Measurements from ENCODE around the gene RHEX.

Gene RHEX

GRCh38 chr1:206116191-206116872 is 63.4 kb downstream of the RHEX start:
- no peak for DNase-seq (ENCODE audit: low read depth)

DNA sequence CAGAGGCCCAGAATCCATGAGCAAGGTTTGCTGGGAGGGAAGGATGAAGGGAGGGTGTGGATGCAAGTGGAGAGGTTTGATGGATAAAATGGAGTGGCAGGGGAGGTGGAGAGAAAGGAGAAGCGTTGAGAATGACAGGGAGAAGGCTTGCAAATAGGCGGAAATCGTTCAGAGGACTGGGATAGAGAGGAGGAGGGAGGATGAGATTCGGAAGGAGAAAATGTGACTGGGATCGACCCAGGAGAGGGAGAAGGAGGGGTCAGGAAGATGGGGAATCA is 63.8 kb downstream of the RHEX start:
- no peak for DNase-seq (ENCODE audit: low read depth)

GRCh38 chr1:206117151-206117948 is 64.4 kb downstream of the RHEX start, which contains the start of gene AVPR1B:
Gene AVPR1B (minus strand): TSS chr1:206117388. CDS start chr1:206116890, 498 bp downstream.
- no peak for DNase-seq (ENCODE audit: low read depth)

- DNase-seq (ENCODE audit: low read depth): no peak
Observed at GRCh38 chr1:206120406-206120805, 67.4 kb downstream of the RHEX start.

DNA sequence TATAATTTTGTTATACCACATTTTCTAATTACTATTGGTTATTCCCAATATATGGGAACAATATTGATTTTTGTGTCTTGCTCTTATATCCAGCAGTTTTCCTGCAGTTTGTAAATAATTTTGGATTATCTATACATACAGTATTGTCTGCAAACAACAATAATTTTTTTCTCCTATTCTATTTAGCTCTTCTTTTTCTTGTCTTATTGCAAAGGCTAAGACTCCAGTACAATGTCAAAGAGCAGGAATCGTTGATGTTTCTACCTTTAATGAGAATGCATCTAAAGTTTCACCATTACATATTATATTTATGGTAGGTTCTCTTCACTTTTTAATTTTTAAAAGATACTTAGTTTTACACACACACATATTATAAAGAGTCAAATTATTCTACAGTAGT is 68.3 kb downstream of the RHEX start:
- DNase-seq (ENCODE audit: low read depth): no peak

GRCh38 chr1:206122686-206123085 is 69.7 kb downstream of the RHEX start:
- no peak for DNase-seq (ENCODE audit: low read depth)

GRCh38 chr1:206125346-206125745 is 72.4 kb downstream of the RHEX start:
- no peak for DNase-seq (ENCODE audit: low read depth)

GRCh38 chr1:206127336-206127735 is 74.4 kb downstream of the RHEX start:
- no peak for DNase-seq (ENCODE audit: low read depth)

GRCh38 chr1:206128196-206128595 is 75.2 kb downstream of the RHEX start:
- DNase-seq (ENCODE audit: low read depth): no peak

- no peak for DNase-seq (ENCODE audit: low read depth)
Observed at GRCh38 chr1:206131037-206131436, 78.1 kb downstream of the RHEX start.

GRCh38 chr1:206133751-206134415 is 80.9 kb downstream of the RHEX start:
- no peak for DNase-seq (ENCODE audit: low read depth)

- no peak for DNase-seq (ENCODE audit: low read depth)
Observed at GRCh38 chr1:206135248-206135647, 82.3 kb downstream of the RHEX start.

DNA sequence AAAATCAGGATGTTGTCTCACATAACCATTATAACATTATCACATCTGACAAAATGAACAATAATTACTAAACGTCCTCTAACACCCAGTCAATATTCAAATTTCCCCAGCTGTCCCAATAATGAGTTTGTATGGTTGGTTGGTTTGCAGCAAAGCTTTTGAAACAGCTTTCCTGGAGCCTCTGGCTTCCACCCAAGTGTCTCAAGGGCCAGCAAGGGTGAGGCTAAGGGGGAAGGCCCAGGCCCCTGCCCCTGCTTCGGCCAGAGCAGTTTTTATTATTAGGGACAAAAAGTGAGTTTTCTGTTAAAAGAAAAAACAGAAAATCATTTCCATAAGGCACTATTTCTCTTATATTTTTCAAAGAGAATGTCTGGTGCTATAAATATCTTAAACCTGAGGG is 83.3 kb downstream of the RHEX start:
- DNase-seq (ENCODE audit: low read depth): no peak

GRCh38 chr1:206142011-206142410 is 89.0 kb downstream of the RHEX start:
- DNase-seq (ENCODE audit: low read depth): no peak

GRCh38 chr1:206142770-206143169 is 89.8 kb downstream of the RHEX start:
- no peak for DNase-seq (ENCODE audit: low read depth)

GRCh38 chr1:206143537-206144172 is 90.7 kb downstream of the RHEX start:
- DNase-seq (ENCODE audit: low read depth): no peak

DNA sequence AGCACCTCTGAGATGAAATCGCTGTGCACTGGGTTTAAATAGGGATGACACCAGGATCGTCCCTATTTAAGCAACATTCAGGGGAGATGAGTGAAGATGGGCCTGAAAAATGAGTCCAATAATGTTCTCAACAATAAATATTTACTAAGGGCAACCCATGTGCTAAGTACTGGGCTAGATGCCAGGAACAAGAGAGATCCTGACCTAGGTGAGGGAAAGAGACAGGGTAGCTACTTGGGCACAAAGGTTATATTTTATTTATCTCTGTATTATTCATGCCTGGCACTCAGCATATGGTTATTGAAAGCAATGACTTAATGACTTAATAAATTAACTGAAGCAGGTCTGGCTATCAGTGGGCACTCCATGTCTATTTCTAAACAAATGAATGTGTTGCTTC is 91.6 kb downstream of the RHEX start:
- no peak for DNase-seq (ENCODE audit: low read depth)

DNA sequence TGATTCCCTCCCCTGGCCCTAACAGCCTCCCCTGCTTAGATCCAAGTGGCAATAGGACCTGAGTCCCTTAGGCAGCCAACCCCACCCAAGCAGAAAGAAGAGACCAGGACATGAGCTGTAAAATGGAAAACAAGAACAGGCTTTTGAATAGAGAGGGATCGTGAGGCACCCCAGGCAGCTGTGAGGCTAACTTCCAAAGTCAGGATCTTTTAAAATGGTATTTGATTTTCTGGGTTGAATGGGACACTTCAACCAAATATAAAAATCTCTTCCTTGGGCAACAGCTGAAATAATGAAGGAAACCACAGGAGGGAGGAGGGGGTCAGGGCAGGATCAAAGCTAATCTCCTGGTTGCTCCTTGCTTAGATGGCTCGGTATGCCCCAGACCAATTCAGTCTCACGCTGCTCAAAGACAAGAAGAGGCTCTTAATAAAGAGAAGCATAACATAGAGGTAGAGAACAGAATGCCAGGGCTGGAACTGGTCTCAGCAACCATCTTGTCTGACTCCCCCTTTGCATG is 92.9 kb downstream of the RHEX start:
- no peak for DNase-seq (ENCODE audit: low read depth)

Measured in activated T-cell treated with anti-CD3 and anti-CD28 coated beads for 24 hours (primary cell).